ENCODE results near the gene MVK.

The MVK gene

GRCh38 chr12:109604132-109604585 lies 30.6 kb downstream of the MVK start:
- Histone ChIP-seq H3K79me2 (no peaks in the 10 kb centered on the region), H3K9ac (no peak overlapping the region), H2AFZ (no peak overlapping the region), H3K27me3 (ENCODE audit: control insufficient read depth, insufficient read depth, low read length) (no peaks in the 10 kb centered on the region), H3K27ac (no peak overlapping the region), H3K4me1 (peaks cover 9% of the 10 kb centered on the region), H3K36me3 (ENCODE audit: control insufficient read depth, insufficient read depth, low read length) (no peaks in the 10 kb centered on the region), H3K4me3 (ENCODE audit: low read depth, low read length) (no peak overlapping the region), H3K9me3 (ENCODE audit: control insufficient read depth, low read length) (no peaks in the 10 kb centered on the region), H3K4me2 (ENCODE audit: low read length) (no peak overlapping the region)
- TF ChIP-seq CTCF (IDR thresholded peaks at IDR 0.05), result no peak

GRCh38 chr12:109605016-109605415 lies 31.4 kb downstream of the MVK start:
- H3K36me3 ChIP-seq (ENCODE audit: control insufficient read depth, insufficient read depth, low read length), result no peaks in the 10 kb centered on the region
- no peak overlapping the region for H3K4me2 ChIP-seq (ENCODE audit: low read length)
- no peak overlapping the region for H3K4me3 ChIP-seq (ENCODE audit: low read depth, low read length)
- H3K79me2 ChIP-seq, result no peaks in the 10 kb centered on the region
- no peak overlapping the region for H3K27ac ChIP-seq
- no peaks in the 10 kb centered on the region for H3K27me3 ChIP-seq (ENCODE audit: control insufficient read depth, insufficient read depth, low read length)
- H3K9me3 ChIP-seq (ENCODE audit: control insufficient read depth, low read length), result no peaks in the 10 kb centered on the region
- H3K4me1 ChIP-seq, result peaks cover 9% of the 10 kb centered on the region
- no peak overlapping the region for H3K9ac ChIP-seq
- TF ChIP-seq CTCF (IDR thresholded peaks at IDR 0.05), result no peak
- no peak overlapping the region for H2AFZ ChIP-seq

GRCh38 chr12:109605599-109606228 lies 32.1 kb downstream of the MVK start:
- no peaks in the 10 kb centered on the region for H3K36me3 ChIP-seq (ENCODE audit: control insufficient read depth, insufficient read depth, low read length)
- no peak overlapping the region for H3K4me2 ChIP-seq (ENCODE audit: low read length)
- no peaks in the 10 kb centered on the region for H3K79me2 ChIP-seq
- H3K4me3 ChIP-seq (ENCODE audit: low read depth, low read length), result no peak overlapping the region
- no peak overlapping the region for H3K9ac ChIP-seq
- peaks cover 9% of the 10 kb centered on the region for H3K4me1 ChIP-seq
- no peak overlapping the region for H3K27ac ChIP-seq
- no peaks in the 10 kb centered on the region for H3K27me3 ChIP-seq (ENCODE audit: control insufficient read depth, insufficient read depth, low read length)
- no peaks in the 10 kb centered on the region for H3K9me3 ChIP-seq (ENCODE audit: control insufficient read depth, low read length)
- TF ChIP-seq CTCF (IDR thresholded peaks at IDR 0.05), result no peak
- peak overlapping the region; percentile 88 for H2AFZ ChIP-seq

GRCh38 chr12:109606320-109607028 lies 32.9 kb downstream of the MVK start:
- no peak overlapping the region for H3K4me3 ChIP-seq (ENCODE audit: low read depth, low read length)
- H3K9me3 ChIP-seq (ENCODE audit: control insufficient read depth, low read length), result no peaks in the 10 kb centered on the region
- no peaks in the 10 kb centered on the region for H3K27me3 ChIP-seq (ENCODE audit: control insufficient read depth, insufficient read depth, low read length)
- peaks cover 9% of the 10 kb centered on the region for H3K4me1 ChIP-seq
- TF ChIP-seq CTCF (IDR thresholded peaks at IDR 0.05), result no peak
- no peak overlapping the region for H3K9ac ChIP-seq
- H3K79me2 ChIP-seq, result no peaks in the 10 kb centered on the region
- H3K36me3 ChIP-seq (ENCODE audit: control insufficient read depth, insufficient read depth, low read length), result no peaks in the 10 kb centered on the region
- H3K4me2 ChIP-seq (ENCODE audit: low read length), result no peak overlapping the region
- peak overlapping the region; percentile 88 for H2AFZ ChIP-seq
- peak overlapping the region; percentile 56 for H3K27ac ChIP-seq

Data from parathyroid adenoma (tissue), 2 donors.